Measurements from ENCODE around the gene PLP1. TPM values are rescaled to one million over a fixed set of nuclear protein-coding genes. Genes with fewer than 3 reads are reported as not detected.

The PLP1 gene
- total RNA-seq, 2 experiments from 2014 or later, result not detected

- intact Hi-C loops (cut with micrococcal nuclease), result no loop called here
- Mint-ChIP-seq H3K9me3 (no peaks in the 10 kb centered on the region), H3K4me3 (no peak overlapping the region), H3K27me3 (peaks cover 4% of the 10 kb centered on the region), H3K27ac (no peak overlapping the region), H3K36me3 (ENCODE audit: low read depth) (no peaks in the 10 kb centered on the region), H3K4me1 (ENCODE audit: low read depth) (no peaks in the 10 kb centered on the region)
- ChIA-PET POLR2A (no interaction called here), CTCF (no interaction called here)
- no peak for ATAC-seq
- DNase-seq, result no peak
- TF ChIP-seq CTCF (IDR thresholded peaks at IDR 0.05), result no peak
These were observed 14.6 kb downstream of the PLP1 start for GRCh38 chrX:103791228-103791627.

GRCh38 chrX:103791826-103792485, 15.3 kb downstream of the PLP1 start:
- no peak for ATAC-seq
- H3K9me3 Mint-ChIP-seq, result no peaks in the 10 kb centered on the region
- CTCF ChIA-PET, result interaction anchor here (0.7 to 1.2 kb wide), 3 partner anchors 8 to 80 kb away, joined by 3 read pairs; no protein-coding TSS in a partner anchor
- DNase-seq, result no peak
- intact Hi-C loops (cut with micrococcal nuclease), result no loop called here
- H3K36me3 Mint-ChIP-seq (ENCODE audit: low read depth), result no peaks in the 10 kb centered on the region
- H3K4me1 Mint-ChIP-seq (ENCODE audit: low read depth), result no peaks in the 10 kb centered on the region
- no peak for TF ChIP-seq CTCF (IDR thresholded peaks at IDR 0.05)
- POLR2A ChIA-PET, result no interaction called here
- no peak overlapping the region for H3K27ac Mint-ChIP-seq
- H3K4me3 Mint-ChIP-seq, result no peak overlapping the region
- H3K27me3 Mint-ChIP-seq, result peaks cover 4% of the 10 kb centered on the region

GRCh38 chrX:103792916-103793544, 16.4 kb downstream of the PLP1 start:
- CTCF ChIA-PET, result interaction anchor here (1.2 kb wide), 1 partner anchor 81 kb away, joined by 3 read pairs; no protein-coding TSS in a partner anchor
- no peak for ATAC-seq
- POLR2A ChIA-PET, result no interaction called here

GRCh38 chrX:103793545-103793940, 16.9 kb downstream of the PLP1 start:
- ATAC-seq (no peak), DNase-seq (no peak)
- peaks cover 4% of the 10 kb centered on the region for H3K27me3 Mint-ChIP-seq
- POLR2A ChIA-PET, result no interaction called here
- H3K4me1 Mint-ChIP-seq (ENCODE audit: low read depth), result no peaks in the 10 kb centered on the region
- H3K27ac Mint-ChIP-seq, result no peak overlapping the region
- no peaks in the 10 kb centered on the region for H3K36me3 Mint-ChIP-seq (ENCODE audit: low read depth)
- H3K9me3 Mint-ChIP-seq, result no peaks in the 10 kb centered on the region
- H3K4me3 Mint-ChIP-seq, result no peak overlapping the region
- TF ChIP-seq CTCF (IDR thresholded peaks at IDR 0.05), result no peak
- intact Hi-C loops (cut with micrococcal nuclease), result no loop called here
- CTCF ChIA-PET, result no interaction called here

More at GRCh38 chrX:103792916-103793544, 16.4 kb downstream of the PLP1 start:
- Mint-ChIP-seq H3K4me1 (ENCODE audit: low read depth) (no peaks in the 10 kb centered on the region), H3K4me3 (no peak overlapping the region), H3K9me3 (no peaks in the 10 kb centered on the region), H3K36me3 (ENCODE audit: low read depth) (no peaks in the 10 kb centered on the region), H3K27me3 (peaks cover 4% of the 10 kb centered on the region), H3K27ac (no peak overlapping the region)
- TF ChIP-seq CTCF (IDR thresholded peaks at IDR 0.05), result no peak
- intact Hi-C loops (cut with micrococcal nuclease), result no loop called here
- DNase-seq, result no peak

- ChIA-PET POLR2A (no interaction called here), CTCF (no interaction called here)
- H3K27ac Mint-ChIP-seq, result no peak overlapping the region
- DNase-seq (no peak), ATAC-seq (no peak)
- TF ChIP-seq CTCF (IDR thresholded peaks at IDR 0.05), result no peak
- H3K27me3 Mint-ChIP-seq, result peaks cover 4% of the 10 kb centered on the region
- no peaks in the 10 kb centered on the region for H3K4me1 Mint-ChIP-seq (ENCODE audit: low read depth)
- H3K9me3 Mint-ChIP-seq, result no peaks in the 10 kb centered on the region
- intact Hi-C loops (cut with micrococcal nuclease), result no loop called here
- H3K4me3 Mint-ChIP-seq, result no peak overlapping the region
- no peaks in the 10 kb centered on the region for H3K36me3 Mint-ChIP-seq (ENCODE audit: low read depth)
These were observed 17.5 kb downstream of the PLP1 start for GRCh38 chrX:103794119-103794518.

All from activated CD8-positive, alpha-beta T cell treated with anti-CD3 and anti-CD28 coated beads for 36 hours (primary cell).